Measurements from ENCODE around the gene MPDU1. TPM values are rescaled to one million over a fixed set of nuclear protein-coding genes. Genes with fewer than 3 reads are reported as not detected.
A peak's percentile ranks its signal among the peaks of the same experiment; 100 is the strongest.

MPDU1 gene
- total and polyA plus RNA-seq, 2 of the 13 experiments (the other 11 are each of a cell fraction or from before 2014, with no cell fraction given): 112 to 167 TPM

DNA sequence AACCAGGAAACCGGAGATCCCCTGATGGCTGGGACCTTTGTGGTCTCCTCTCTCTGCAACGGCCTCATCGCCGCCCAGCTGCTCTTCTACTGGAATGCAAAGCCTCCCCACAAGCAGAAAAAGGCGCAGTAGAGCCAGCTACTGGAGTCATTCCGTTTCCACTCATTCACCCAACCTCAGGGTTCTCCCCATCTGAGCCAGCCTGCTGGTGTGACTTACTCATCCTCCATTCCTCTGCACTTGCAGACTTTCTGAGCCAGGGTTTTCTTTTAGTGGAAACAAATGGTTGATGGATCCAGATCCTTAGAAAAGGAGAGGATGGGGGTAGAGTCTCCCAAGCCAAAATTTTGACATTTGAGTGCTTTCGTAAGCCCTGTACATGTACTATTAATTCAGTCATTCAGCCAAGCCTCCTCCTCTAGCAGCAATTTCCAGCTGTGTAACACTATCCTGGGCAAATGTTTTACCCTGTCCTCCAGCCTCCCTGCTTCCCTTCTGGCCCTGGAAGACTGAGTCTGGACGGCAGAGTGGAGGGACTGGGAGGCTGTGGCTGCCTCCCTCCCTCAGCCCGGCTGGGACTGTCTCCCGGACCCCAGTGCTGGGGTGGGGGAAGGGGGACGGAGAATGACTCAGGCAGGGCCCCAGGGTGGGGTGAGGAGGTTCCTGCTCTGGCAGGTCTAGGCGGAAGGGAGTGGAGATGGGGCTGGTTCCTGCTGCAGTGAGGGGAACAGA, 3.9 kb downstream of the MPDU1 start:
- Histone ChIP-seq H3K36me3 (replicated peaks in 1 of 2; ENCODE audit: control insufficient read depth in 1 of 2, insufficient read depth in 2 of 2, low read length in 2 of 2) (peaks cover 13 to 36% of the 10 kb centered on the region in 2 experiments), H3K4me2 (ENCODE audit: low read depth, low read length) (no peak overlapping the region), H3K9me3 (ENCODE audit: low read length) (no peaks in the 10 kb centered on the region), H2AFZ (ENCODE audit: low read length) (no peak overlapping the region), H3K4me1 (ENCODE audit: insufficient read depth, low read length) (peaks cover 23% of the 10 kb centered on the region), H3K4me3 (replicated peaks in 1 of 3; ENCODE audit: insufficient read depth in 1 of 3, low read depth in 2 of 3, low read length in 3 of 3) (no peak overlapping the region), H4K20me1 (ENCODE audit: insufficient read depth, low read length) (no peaks in the 10 kb centered on the region), H3K9ac (ENCODE audit: insufficient read depth, low read depth, low read length) (no peak overlapping the region), H3K27me3 (ENCODE audit: control insufficient read depth in 1 of 2, insufficient read depth in 2 of 2, low read length in 2 of 2) (no peaks in the 10 kb centered on the region; a peak in 1 of 5 replicates), H3K79me2 (ENCODE audit: insufficient read depth, low read length) (peaks cover 15% of the 10 kb centered on the region), H3K27ac (ENCODE audit: extremely low read length, insufficient read depth, low read length) (no peak overlapping the region)
- WGBS (ENCODE audit: low lambda C conversion rate): 84% methylated on average over 12 of the region's 12 CpGs
- ChIA-PET POLR2A (interaction anchor here (0.6 to 4.5 kb wide), 5 partner anchors 8 to 100 kb away, joined by 3 to 89 read pairs (median 4); partner anchors contain the start of genes ATP1B2, CD68, SAT2 and TP53), CTCF (ENCODE audit: low intra/inter-chr PET ratio, low total read pairs) (interaction anchor here (0.9 to 1.5 kb wide), 3 partner anchors 46 to 100 kb away, joined by 3 to 7 read pairs (median 3); partner anchors contain the start of genes TP53 and WRAP53)
- FAIRE-seq (no peak), ATAC-seq (no peak), DNase-seq (ENCODE audit: low spot score) (no peak)
- no TSS peak for BruUV-seq (replicated peaks)
- TF ChIP-seq, protein P1, sequence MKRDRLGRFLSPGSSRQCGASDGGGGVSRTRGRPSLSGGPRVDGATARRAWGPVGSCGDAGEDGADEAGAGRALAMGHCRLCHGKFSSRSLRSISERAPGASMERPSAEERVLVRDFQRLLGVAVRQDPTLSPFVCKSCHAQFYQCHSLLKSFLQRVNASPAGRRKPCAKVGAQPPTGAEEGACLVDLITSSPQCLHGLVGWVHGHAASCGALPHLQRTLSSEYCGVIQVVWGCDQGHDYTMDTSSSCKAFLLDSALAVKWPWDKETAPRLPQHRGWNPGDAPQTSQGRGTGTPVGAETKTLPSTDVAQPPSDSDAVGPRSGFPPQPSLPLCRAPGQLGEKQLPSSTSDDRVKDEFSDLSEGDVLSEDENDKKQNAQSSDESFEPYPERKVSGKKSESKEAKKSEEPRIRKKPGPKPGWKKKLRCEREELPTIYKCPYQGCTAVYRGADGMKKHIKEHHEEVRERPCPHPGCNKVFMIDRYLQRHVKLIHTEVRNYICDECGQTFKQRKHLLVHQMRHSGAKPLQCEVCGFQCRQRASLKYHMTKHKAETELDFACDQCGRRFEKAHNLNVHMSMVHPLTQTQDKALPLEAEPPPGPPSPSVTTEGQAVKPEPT (CRISPR knock-in tag; IDR thresholded peaks at IDR 0.05; ENCODE audit: low read depth): no peak
- TF ChIP-seq ATM (IDR thresholded peaks at IDR 0.05; ENCODE audit: borderline replicate concordance) (no peak), ARNTL (CRISPR knock-in tag; IDR thresholded peaks at IDR 0.05) (no peak), NR2F1 (CRISPR knock-in tag; IDR thresholded peaks at IDR 0.05) (no peak), MEIS2 (CRISPR knock-in tag; IDR thresholded peaks at IDR 0.05) (0 out of 2 replicates have a peak, but pooled peaks have one; percentile 2), PRPF4 (IDR thresholded peaks at IDR 0.05; ENCODE audit: low read depth, low read length, poor library complexity, severe bottlenecking) (no peak)
- intact Hi-C loops (cut with micrococcal nuclease; ENCODE audit: unreplicated experiment) (no loop called here), in situ Hi-C loops (cut with HindIII; ENCODE audit: extremely low pct_ligation_motif_present, low pct_unique_long_range_greater_than_20kb) (loop anchor here (5.0 kb wide), 1 partner anchor 100 kb away; the partner anchor contains the start of genes TP53 and WRAP53)

Measured in HepG2 (cell line).